HepG2 (cell line): ENCODE results near the gene SPTY2D1. TPM values are rescaled to one million over a fixed set of nuclear protein-coding genes. Genes with fewer than 3 reads are reported as not detected.

ENCODE experiments used
- BRD4 ChIP-seq: sonication (generic); formaldehyde crosslinking; IDR thresholded peaks from 2 replicates; pipeline ENCODE4 v1.4.0; 2020; ENCODE audit warnings: missing genetic modification reagents
- HCFC1 ChIP-seq: fragments of 150-350 bp; IDR thresholded peaks from 2 replicates; pipeline ENCODE4 v1.6.1; 2014; ENCODE audit warnings: low read depth, low read length
- KAT7 ChIP-seq: IDR thresholded peaks from 2 replicates; pipeline ENCODE4 v1.6.1; 2018; ENCODE audit warnings: borderline replicate concordance, missing compliant biosample characterization
- RAD51 ChIP-seq: fragments of 450-650 bp; IDR thresholded peaks from 2 replicates; pipeline ENCODE4 v1.6.1; 2016; ENCODE audit warnings: borderline replicate concordance
- SMARCC2 ChIP-seq: fragments of 450-650 bp; IDR thresholded peaks from 2 replicates; pipeline ENCODE4 v1.6.1; 2017; ENCODE audit warnings: antibody characterized with exemption, mild to moderate bottlenecking
- ZNF124 ChIP-seq: sonication (generic); formaldehyde crosslinking; IDR thresholded peaks from 2 replicates; pipeline ENCODE4 v1.4.0; 2020; ENCODE audit warnings: missing genetic modification reagents
- ZNF224 ChIP-seq: sonication (generic); formaldehyde crosslinking; IDR thresholded peaks from 2 replicates; pipeline ENCODE4 v1.5.0; 2020; ENCODE audit warnings: mild to moderate bottlenecking, missing genetic modification reagents
- ZNF598 ChIP-seq: sonication (generic); formaldehyde crosslinking; IDR thresholded peaks from 2 replicates; pipeline ENCODE4 v1.5.1; 2020; ENCODE audit warnings: mild to moderate bottlenecking, missing genetic modification reagents, borderline replicate concordance
- ZNF777 ChIP-seq: sonication (generic); formaldehyde crosslinking; IDR thresholded peaks from 2 replicates; pipeline ENCODE4 v1.4.0; 2020; ENCODE audit warnings: missing genetic modification reagents
- ZSCAN12 ChIP-seq: sonication (generic); formaldehyde crosslinking; IDR thresholded peaks from 2 replicates; pipeline ENCODE4 v1.9.0; 2021; ENCODE audit warnings: mild to moderate bottlenecking, missing genetic modification reagents
- ZSCAN21 ChIP-seq: sonication (generic); formaldehyde crosslinking; IDR thresholded peaks from 2 replicates; pipeline ENCODE4 v1.8.0; 2022; ENCODE audit warnings: mild to moderate bottlenecking, missing genetic modification reagents, moderate library complexity, borderline replicate concordance
- polyA plus RNA-seq, 8 experiments: library from polyadenylated mRNA; depleted of rRNA in 3 of 8; stranded (reverse) in 7 of 8; unstranded in 1 of 8; fragments of >200 nt; fragmentation: Illumina TruSeq in 4 of 8; extraction: Trizol in 4 of 8; gene quantifications; 2 replicates each; pipeline versions ENCODE4 v1.2.1 to v1.2.3, GENCODE V29; 2011 to 2016; ENCODE audit warnings: low read depth in 4 of 8, missing spikeins in 1 of 8, mixed read lengths in 1 of 8; ENCODE audit not compliant: insufficient read depth in 1 of 8
- total RNA-seq, 5 experiments: library from RNA; depleted of rRNA; stranded (reverse); fragments of >200 nt; fragmentation: Illumina TruSeq; extraction: Trizol; gene quantifications; 2 replicates each; pipeline ENCODE4 v1.2.3, GENCODE V29; 2016; ENCODE audit warnings: low read depth in 1 of 5
- TF ChIP-seq, protein P1 (sequence below): IDR thresholded peaks from 2 replicates; pipeline ENCODE4 v1.6.1; 2016; ENCODE audit warnings: mild to moderate bottlenecking, missing biosample characterization, missing genetic modification reagents
- TF ChIP-seq, protein P2 (sequence below), 2 experiments: sonication (generic) in 1 of 2; formaldehyde crosslinking in 1 of 2; IDR thresholded peaks; 2 replicates each; pipeline versions ENCODE4 v1.5.1 to v1.6.1; 2011 to 2020; ENCODE audit warnings: borderline replicate concordance in 1 of 2, low read depth in 1 of 2, low read length in 1 of 2, mild to moderate bottlenecking in 1 of 2, missing genetic modification reagents in 1 of 2, moderate library complexity in 1 of 2
- TF ChIP-seq, protein P3 (sequence below): sonication (generic); formaldehyde crosslinking; IDR thresholded peaks from 2 replicates; pipeline ENCODE4 v1.9.0; 2021; ENCODE audit warnings: missing genetic modification reagents, mild to moderate bottlenecking, borderline replicate concordance
- TF ChIP-seq, protein P4 (sequence below): sonication (generic); formaldehyde crosslinking; IDR thresholded peaks from 2 replicates; pipeline ENCODE4 v1.5.0; 2020; ENCODE audit warnings: missing genetic modification reagents
- TF ChIP-seq, protein P5 (sequence below): sonication (generic); formaldehyde crosslinking; IDR thresholded peaks from 2 replicates; pipeline ENCODE4 v1.9.0; 2021; ENCODE audit warnings: missing genetic modification reagents, borderline replicate concordance

The SPTY2D1 gene
- total and polyA plus RNA-seq, 2 of the 13 experiments (the other 11 are each of a cell fraction or from before 2014, with no cell fraction given), result 6.9 to 14.8 TPM

DNA sequence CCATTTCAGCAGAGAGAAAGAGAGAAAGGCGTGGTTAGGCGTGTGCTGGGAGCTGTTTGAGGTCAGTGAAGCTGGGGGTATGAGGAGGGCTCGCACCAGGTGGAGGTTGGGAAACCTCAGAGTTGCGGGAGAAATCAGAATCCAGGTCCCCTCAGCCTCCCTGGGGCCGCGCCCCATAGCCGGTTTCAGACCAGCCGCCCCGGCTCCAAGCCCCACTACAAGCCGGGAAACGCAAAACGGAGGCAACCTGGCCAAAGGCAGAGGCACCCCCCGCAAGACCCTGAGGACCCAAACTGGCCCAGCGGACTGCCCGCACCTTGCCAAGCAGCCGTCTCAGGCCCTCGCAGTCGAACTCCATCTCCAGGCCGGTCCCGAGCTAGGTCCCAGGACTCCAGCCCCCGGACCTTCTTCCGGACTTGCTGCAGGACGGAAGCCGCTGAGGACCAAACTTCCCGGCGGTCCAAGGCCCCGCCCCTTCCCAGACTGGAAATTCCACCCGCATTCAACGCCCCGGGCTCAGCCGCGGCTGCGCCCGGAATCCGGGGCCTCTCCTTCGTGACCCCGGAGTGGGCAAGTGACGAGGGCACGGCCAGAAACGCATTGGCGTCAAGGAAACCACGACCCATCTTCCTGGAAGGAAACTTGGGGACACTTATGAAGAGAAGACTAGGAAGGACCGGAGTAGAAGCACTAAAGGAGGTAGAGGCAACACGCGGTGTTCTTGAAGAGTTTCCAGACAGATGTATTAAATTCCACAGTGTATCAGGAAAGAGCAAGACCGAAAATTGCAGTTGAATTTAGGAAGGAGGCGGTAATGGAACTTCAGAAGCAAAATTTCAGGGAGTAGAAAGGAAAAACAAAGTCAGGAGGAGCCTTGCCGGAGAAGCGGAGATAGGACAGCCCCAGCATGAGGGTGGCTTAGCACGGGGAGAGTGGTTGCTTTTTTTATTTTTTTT lies 45.6 kb downstream of the SPTY2D1 start, which contains the start of gene UEVLD (continued):
- TF ChIP-seq, protein P1, sequence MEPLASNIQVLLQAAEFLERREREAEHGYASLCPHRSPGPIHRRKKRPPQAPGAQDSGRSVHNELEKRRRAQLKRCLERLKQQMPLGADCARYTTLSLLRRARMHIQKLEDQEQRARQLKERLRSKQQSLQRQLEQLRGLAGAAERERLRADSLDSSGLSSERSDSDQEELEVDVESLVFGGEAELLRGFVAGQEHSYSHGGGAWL (CRISPR knock-in tag), result no peak; the same call in 1 of the 2 replicates
- TF ChIP-seq SMARCC2 (no peak), ZSCAN12 (0 out of 2 replicates have a peak, but pooled peaks have one; percentile 28), KAT7 (CRISPR knock-in tag) (peak; percentile 68; the same call in 1 of the 2 replicates), ZNF124 (no peak; the same call in 1 of the 2 replicates), ZNF777 (CRISPR knock-in tag) (peak; percentile 73), RAD51 (no peak), ZSCAN21 (CRISPR knock-in tag) (peak; percentile 75; the same call in 1 of the 2 replicates), HCFC1 (no peak), ZNF598 (CRISPR knock-in tag) (peak; percentile 95), ZNF224 (CRISPR knock-in tag) (no peak), BRD4 (CRISPR knock-in tag) (no peak; the same call in none of the 2 replicates)
- TF ChIP-seq, protein P2, sequence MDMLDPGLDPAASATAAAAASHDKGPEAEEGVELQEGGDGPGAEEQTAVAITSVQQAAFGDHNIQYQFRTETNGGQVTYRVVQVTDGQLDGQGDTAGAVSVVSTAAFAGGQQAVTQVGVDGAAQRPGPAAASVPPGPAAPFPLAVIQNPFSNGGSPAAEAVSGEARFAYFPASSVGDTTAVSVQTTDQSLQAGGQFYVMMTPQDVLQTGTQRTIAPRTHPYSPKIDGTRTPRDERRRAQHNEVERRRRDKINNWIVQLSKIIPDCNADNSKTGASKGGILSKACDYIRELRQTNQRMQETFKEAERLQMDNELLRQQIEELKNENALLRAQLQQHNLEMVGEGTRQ (IDR thresholded peaks at IDR 0.05; ENCODE audit: low read depth, low read length), result no peak
- TF ChIP-seq, protein P2 (CRISPR knock-in tag; IDR thresholded peaks at IDR 0.05; ENCODE audit: borderline replicate concordance), result no peak
- TF ChIP-seq, protein P3, sequence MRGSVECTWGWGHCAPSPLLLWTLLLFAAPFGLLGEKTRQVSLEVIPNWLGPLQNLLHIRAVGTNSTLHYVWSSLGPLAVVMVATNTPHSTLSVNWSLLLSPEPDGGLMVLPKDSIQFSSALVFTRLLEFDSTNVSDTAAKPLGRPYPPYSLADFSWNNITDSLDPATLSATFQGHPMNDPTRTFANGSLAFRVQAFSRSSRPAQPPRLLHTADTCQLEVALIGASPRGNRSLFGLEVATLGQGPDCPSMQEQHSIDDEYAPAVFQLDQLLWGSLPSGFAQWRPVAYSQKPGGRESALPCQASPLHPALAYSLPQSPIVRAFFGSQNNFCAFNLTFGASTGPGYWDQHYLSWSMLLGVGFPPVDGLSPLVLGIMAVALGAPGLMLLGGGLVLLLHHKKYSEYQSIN (CRISPR knock-in tag), result no peak
- TF ChIP-seq, protein P4, sequence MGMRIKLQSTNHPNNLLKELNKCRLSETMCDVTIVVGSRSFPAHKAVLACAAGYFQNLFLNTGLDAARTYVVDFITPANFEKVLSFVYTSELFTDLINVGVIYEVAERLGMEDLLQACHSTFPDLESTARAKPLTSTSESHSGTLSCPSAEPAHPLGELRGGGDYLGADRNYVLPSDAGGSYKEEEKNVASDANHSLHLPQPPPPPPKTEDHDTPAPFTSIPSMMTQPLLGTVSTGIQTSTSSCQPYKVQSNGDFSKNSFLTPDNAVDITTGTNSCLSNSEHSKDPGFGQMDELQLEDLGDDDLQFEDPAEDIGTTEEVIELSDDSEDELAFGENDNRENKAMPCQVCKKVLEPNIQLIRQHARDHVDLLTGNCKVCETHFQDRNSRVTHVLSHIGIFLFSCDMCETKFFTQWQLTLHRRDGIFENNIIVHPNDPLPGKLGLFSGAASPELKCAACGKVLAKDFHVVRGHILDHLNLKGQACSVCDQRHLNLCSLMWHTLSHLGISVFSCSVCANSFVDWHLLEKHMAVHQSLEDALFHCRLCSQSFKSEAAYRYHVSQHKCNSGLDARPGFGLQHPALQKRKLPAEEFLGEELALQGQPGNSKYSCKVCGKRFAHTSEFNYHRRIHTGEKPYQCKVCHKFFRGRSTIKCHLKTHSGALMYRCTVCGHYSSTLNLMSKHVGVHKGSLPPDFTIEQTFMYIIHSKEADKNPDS, result peak; percentile 68; the same call in 1 of the 2 replicates
- TF ChIP-seq, protein P5, sequence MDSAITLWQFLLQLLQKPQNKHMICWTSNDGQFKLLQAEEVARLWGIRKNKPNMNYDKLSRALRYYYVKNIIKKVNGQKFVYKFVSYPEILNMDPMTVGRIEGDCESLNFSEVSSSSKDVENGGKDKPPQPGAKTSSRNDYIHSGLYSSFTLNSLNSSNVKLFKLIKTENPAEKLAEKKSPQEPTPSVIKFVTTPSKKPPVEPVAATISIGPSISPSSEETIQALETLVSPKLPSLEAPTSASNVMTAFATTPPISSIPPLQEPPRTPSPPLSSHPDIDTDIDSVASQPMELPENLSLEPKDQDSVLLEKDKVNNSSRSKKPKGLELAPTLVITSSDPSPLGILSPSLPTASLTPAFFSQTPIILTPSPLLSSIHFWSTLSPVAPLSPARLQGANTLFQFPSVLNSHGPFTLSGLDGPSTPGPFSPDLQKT, result 0 out of 2 replicates have a peak, but pooled peaks have one; percentile 14
